BJ (cell line): ENCODE results near the gene ACOD1. TPM values are rescaled to one million over a fixed set of nuclear protein-coding genes. Genes with fewer than 3 reads are reported as not detected.
A peak's percentile ranks its signal among the peaks of the same experiment; 100 is the strongest.

Experiments
- CTCF ChIA-PET: fragments of 350-600 bp; formaldehyde crosslinking; extraction: SDS; loops from one replicate; lab custom pipeline; 2021; ENCODE audit warnings: antibody characterized with exemption, inconsistent platforms; lab: Yijun Ruan, JAX
- POLR2A ChIA-PET: fragments of 300-600 bp; sonication (Branson Sonifier 250); formaldehyde crosslinking; extraction: SDS; loops from one replicate; lab custom pipeline; 2021; ENCODE audit warnings: antibody characterized with exemption; lab: Charles Lee
- DNase-seq: peaks from one replicate; pipeline ENCODE4 v3.0.0-alpha.2; 2011; ENCODE audit warnings: low read depth
- H3K27me3 ChIP-seq: 2 replicates; pipeline ENCODE4 v1.6.0; 2011; ENCODE audit warnings: low read length; ENCODE audit not compliant: control insufficient read depth, insufficient read depth
- H3K36me3 ChIP-seq: 2 replicates; pipeline ENCODE4 v1.5.1; 2011; ENCODE audit warnings: low read length; ENCODE audit not compliant: control insufficient read depth, insufficient read depth
- H3K4me3 ChIP-seq: 2 replicates; pipeline ENCODE4 v1.5.1; 2011; ENCODE audit warnings: low read depth, mild to moderate bottlenecking, control low read depth, low read length
- polyA plus RNA-seq: library from polyadenylated mRNA; depleted of rRNA; stranded (reverse); fragments of >200 nt; gene quantifications from 2 replicates; pipeline ENCODE4 v1.2.3, GENCODE V29; 2011
- TF ChIP-seq, protein P1 (sequence below): IDR thresholded peaks from 2 replicates; pipeline ENCODE4 v1.5.1; 2011; ENCODE audit warnings: low read depth, mild to moderate bottlenecking, control low read depth, inconsistent platforms, low read length, moderate library complexity; ENCODE audit not compliant: insufficient read depth

The ACOD1 gene
- polyA plus RNA-seq, 1 experiment, result not detected

DNA sequence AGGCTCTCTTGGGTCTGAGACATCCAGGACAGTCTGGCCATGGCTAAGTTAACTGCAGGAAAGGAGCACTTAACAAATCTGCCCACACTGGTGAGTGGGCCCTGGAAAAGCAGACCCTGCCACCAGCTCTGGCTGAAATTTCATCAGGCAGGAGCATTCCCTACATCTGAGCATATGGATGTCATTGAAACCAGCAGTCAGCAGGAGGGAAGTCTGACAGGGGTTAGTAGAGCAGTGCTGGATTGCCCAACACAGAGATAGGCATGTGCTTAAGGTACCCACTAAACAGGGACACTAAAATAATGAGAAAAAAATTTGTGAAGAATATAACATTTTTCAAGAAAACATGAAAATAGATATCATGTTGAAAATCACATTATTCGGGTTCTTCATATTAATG is 13.6 kb upstream of the ACOD1 start:
- Histone ChIP-seq H3K4me3 (no peak overlapping the region), H3K27me3 (no peaks in the 10 kb centered on the region), H3K36me3 (no peaks in the 10 kb centered on the region)
- DNase-seq, result no peak
- CTCF ChIA-PET, result interaction anchor here (1.1 kb wide), 1 partner anchor 31 kb away, joined by 3 read pairs; no protein-coding TSS in a partner anchor
- TF ChIP-seq, protein P1, sequence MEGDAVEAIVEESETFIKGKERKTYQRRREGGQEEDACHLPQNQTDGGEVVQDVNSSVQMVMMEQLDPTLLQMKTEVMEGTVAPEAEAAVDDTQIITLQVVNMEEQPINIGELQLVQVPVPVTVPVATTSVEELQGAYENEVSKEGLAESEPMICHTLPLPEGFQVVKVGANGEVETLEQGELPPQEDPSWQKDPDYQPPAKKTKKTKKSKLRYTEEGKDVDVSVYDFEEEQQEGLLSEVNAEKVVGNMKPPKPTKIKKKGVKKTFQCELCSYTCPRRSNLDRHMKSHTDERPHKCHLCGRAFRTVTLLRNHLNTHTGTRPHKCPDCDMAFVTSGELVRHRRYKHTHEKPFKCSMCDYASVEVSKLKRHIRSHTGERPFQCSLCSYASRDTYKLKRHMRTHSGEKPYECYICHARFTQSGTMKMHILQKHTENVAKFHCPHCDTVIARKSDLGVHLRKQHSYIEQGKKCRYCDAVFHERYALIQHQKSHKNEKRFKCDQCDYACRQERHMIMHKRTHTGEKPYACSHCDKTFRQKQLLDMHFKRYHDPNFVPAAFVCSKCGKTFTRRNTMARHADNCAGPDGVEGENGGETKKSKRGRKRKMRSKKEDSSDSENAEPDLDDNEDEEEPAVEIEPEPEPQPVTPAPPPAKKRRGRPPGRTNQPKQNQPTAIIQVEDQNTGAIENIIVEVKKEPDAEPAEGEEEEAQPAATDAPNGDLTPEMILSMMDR, result no peak
- POLR2A ChIA-PET, result no interaction called here

DNA sequence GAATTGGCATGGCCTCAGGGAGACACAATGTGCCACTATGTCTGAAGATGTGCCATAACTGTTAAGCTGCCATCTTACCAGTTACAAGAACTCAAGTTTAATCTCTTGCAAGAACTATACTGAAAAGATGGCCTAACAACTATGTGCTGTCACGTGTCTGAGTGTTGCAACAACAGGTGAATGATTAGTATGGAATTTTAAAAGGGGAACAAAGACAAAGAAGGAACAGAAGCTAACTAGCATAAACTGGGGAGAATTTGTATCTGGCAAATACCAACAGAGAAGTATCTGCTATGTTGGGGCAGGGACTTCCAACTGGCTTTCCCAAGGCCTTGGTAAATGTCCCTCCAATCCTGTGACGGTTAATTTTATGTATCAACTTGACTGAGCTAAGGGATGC is 11.5 kb upstream of the ACOD1 start:
- no peak for DNase-seq

DNA sequence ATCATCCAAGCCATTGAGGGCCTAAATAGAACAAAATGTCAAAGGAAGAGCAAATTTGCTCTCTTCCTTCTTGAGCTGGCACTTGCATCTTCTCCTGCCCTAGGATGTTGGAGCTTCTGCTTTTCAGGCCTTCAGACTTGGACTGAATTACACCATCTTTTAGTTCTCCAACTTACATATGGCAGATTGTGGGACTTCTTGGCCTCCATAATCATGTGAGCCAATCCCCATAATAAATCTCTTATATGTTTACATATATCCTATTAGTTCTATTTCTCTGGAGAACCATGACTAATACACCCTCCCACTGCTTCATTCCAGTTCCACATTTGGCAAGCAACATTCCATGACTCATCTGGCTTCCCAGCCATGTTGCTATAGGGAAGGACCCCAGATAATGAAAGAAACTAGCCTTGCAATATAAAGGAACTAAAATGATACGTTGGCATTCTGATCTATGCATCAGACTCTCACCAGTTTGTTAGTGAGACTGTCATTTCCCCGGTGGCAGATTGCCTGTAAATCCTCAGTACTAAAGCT is 11.0 kb upstream of the ACOD1 start:
- TF ChIP-seq, protein P1, result no peak
- Histone ChIP-seq H3K4me3 (no peak overlapping the region), H3K27me3 (no peaks in the 10 kb centered on the region), H3K36me3 (no peaks in the 10 kb centered on the region)
- peak; percentile 83 for DNase-seq
- POLR2A ChIA-PET, result no interaction called here
- CTCF ChIA-PET, result interaction anchor here (0.8 to 0.9 kb wide), 5 partner anchors 23 to 270 kb away, joined by 3 to 4 read pairs (median 3); no protein-coding TSS in a partner anchor

More for the DNA sequence above, 11.5 kb upstream of the ACOD1 start:
- Histone ChIP-seq H3K36me3 (no peaks in the 10 kb centered on the region), H3K27me3 (no peaks in the 10 kb centered on the region), H3K4me3 (no peak overlapping the region)
- POLR2A ChIA-PET, result no interaction called here
- CTCF ChIA-PET, result interaction anchor here (0.8 to 0.9 kb wide), 4 partner anchors 22 to 52 kb away, joined by 3 to 4 read pairs (median 4); no protein-coding TSS in a partner anchor
- TF ChIP-seq, protein P1, result no peak

DNA sequence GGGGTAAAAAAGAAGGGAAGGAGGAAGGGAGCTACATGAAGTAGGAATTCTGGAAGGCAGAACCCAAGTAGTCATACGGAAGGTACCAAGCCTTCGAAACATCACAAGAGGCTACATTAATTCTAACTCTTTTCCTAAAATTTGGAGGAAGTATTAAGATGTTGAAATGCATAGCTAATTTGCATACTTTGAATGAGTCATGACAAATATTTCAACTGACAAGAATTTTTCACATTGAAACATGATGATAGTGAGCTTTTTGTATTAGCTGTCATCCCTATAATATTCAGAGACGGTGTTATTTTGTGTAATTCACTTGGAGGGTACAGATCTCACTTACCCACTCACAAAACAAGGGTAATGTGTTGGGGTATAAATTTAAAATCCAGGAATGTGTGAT is 9.1 kb upstream of the ACOD1 start:
- TF ChIP-seq, protein P1, result no peak
- no peak for DNase-seq
- H3K4me3 ChIP-seq, result no peak overlapping the region
- POLR2A ChIA-PET, result no interaction called here
- no peaks in the 10 kb centered on the region for H3K27me3 ChIP-seq
- H3K36me3 ChIP-seq, result no peaks in the 10 kb centered on the region
- CTCF ChIA-PET, result interaction anchor here (0.6 to 1.6 kb wide), 3 partner anchors 32 to 539 kb away, joined by 3 to 5 read pairs (median 4); no protein-coding TSS in a partner anchor

DNA sequence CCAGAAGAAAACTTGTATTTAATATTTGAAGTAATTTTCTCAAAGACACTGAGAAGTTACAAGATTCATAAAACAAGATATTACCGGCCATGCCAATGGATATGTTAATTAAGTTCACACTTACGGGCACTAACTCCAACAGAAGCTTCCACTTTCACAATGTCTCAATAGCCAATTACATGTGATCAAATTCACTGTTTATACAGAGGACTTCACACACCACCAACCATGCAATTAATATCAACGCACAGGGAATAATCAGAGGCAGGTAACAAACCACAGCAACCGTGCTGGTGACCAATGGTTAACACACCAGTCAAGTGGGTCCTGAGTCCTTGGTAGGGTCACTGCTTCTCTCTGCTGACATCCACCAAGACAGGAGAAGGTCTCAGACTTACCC is 5.9 kb upstream of the ACOD1 start:
- no peaks in the 10 kb centered on the region for H3K36me3 ChIP-seq
- no peak for DNase-seq
- H3K27me3 ChIP-seq, result no peaks in the 10 kb centered on the region
- TF ChIP-seq, protein P1, result no peak
- POLR2A ChIA-PET, result no interaction called here
- no peak overlapping the region for H3K4me3 ChIP-seq
- CTCF ChIA-PET, result interaction anchor here (2.8 kb wide), 1 partner anchor 38 kb away, joined by 8 read pairs; no protein-coding TSS in a partner anchor
